Osteoblast (primary cell): ENCODE measurements around the gene MIS18BP1. TPM values are rescaled to one million over a fixed set of nuclear protein-coding genes. Genes with fewer than 3 reads are reported as not detected.

Source experiments
- DNase-seq: peaks from one replicate; pipeline ENCODE4 v3.0.0; 2011; ENCODE audit warnings: low spot score, mixed read lengths; ENCODE audit not compliant: insufficient read length; ENCODE audit errors: missing footprints
- H2AFZ ChIP-seq: 2 replicates; pipeline ENCODE4 v1.6.0; 2011; ENCODE audit warnings: mild to moderate bottlenecking, low read length
- H3K27ac ChIP-seq: 2 replicates; pipeline ENCODE4 v1.5.1; 2011; ENCODE audit warnings: mild to moderate bottlenecking, low read depth, low read length, moderate library complexity
- H3K27me3 ChIP-seq: 2 replicates; pipeline ENCODE4 v1.6.0; 2012; ENCODE audit warnings: mild to moderate bottlenecking, control low read depth, inconsistent platforms, low read length, moderate library complexity; ENCODE audit not compliant: insufficient read depth
- H3K36me3 ChIP-seq: 2 replicates; pipeline ENCODE4 v1.5.1; 2011; ENCODE audit warnings: mild to moderate bottlenecking, low read length, control low read depth, moderate library complexity; ENCODE audit not compliant: insufficient read depth
- H3K4me1 ChIP-seq: 2 replicates; pipeline ENCODE4 v1.5.1; 2011; ENCODE audit warnings: mild to moderate bottlenecking, low read length, control low read depth, moderate library complexity; ENCODE audit not compliant: insufficient read depth
- H3K4me2 ChIP-seq: 2 replicates; pipeline ENCODE4 v1.6.0; 2011; ENCODE audit warnings: mild to moderate bottlenecking, low read length; ENCODE audit not compliant: insufficient read depth
- H3K4me3 ChIP-seq: fragments of 200-600 bp; sonication (generic); 3 replicates; pipeline ENCODE4 v1.5.1; 2012; ENCODE audit warnings: mild to moderate bottlenecking, low read length, inconsistent platforms; ENCODE audit not compliant: insufficient read depth
- H3K79me2 ChIP-seq: 2 replicates; pipeline ENCODE4 v1.6.0; 2012; ENCODE audit warnings: mild to moderate bottlenecking, low read length, control low read depth, inconsistent platforms; ENCODE audit not compliant: insufficient read depth
- H3K9me3 ChIP-seq: 2 replicates; pipeline ENCODE4 v1.5.1; 2011; ENCODE audit warnings: low read depth, low read length, control low read depth
- H4K20me1 ChIP-seq: 2 replicates; pipeline ENCODE4 v1.6.0; 2012; ENCODE audit warnings: mild to moderate bottlenecking, low read length, control low read depth; ENCODE audit not compliant: insufficient read depth
- total RNA-seq: library from RNA; depleted of rRNA; stranded (reverse); fragments of >200 nt; gene quantifications from 2 replicates; pipeline ENCODE4 v1.2.3, GENCODE V29; 2012
- TF ChIP-seq, protein P1 (sequence below): IDR thresholded peaks from 2 replicates; pipeline ENCODE4 v1.5.1; 2011; ENCODE audit warnings: mild to moderate bottlenecking, low read depth, low read length, moderate library complexity; ENCODE audit errors: extremely low read depth

Gene MIS18BP1
- total RNA-seq, 1 donor, result 29.7 TPM

DNA sequence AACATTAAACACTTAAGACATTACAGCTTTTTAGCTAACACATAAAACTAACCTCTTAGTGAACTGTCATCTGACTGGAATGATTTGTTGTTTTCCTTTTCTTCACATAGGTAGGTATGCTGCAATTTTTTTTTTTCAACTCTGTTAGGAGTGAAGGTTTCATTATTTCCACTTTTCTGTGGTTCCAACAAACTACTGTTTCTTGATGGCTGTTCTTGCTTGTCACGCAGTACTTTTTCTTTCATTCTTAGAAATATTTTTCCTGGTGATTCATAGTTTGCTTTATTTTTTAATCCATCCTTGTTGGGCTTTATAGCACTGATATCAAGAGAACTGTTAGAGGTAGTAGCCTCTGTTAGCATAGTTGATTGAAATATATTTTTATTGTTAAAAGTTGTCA is 6.3 kb downstream of the MIS18BP1 start:
- Histone ChIP-seq H3K27ac (peak overlapping the region; percentile 48), H3K4me1 (peaks cover 28% of the 10 kb centered on the region)

DNA sequence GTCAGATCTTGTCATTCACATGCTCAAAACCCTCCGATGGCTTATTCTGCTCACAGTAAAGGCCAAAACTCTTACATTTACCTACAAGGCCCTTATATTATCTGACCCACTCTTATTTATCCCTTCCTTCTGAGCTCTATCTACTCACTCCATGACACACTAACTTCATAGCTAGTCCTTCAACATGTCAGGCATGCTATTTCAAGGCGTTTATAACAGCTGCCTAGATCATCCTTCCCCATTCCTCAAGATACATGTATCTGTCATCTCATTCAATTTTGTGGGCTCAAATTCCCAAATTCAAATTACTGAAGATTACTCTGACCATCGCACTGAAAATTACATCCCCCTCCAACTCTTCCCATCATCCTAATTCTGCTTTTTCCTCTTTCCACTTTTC is 6.9 kb downstream of the MIS18BP1 start:
- H3K27ac ChIP-seq, result peak overlapping the region; percentile 48
- H3K79me2 ChIP-seq, result peaks cover 96% of the 10 kb centered on the region
- H3K4me1 ChIP-seq, result peaks cover 22% of the 10 kb centered on the region
- no peak overlapping the region for H3K4me3 ChIP-seq
- no peaks in the 10 kb centered on the region for H3K36me3 ChIP-seq
- no peaks in the 10 kb centered on the region for H4K20me1 ChIP-seq
- peak overlapping the region; percentile 53 for H2AFZ ChIP-seq
- no peak for DNase-seq
- TF ChIP-seq, protein P1, sequence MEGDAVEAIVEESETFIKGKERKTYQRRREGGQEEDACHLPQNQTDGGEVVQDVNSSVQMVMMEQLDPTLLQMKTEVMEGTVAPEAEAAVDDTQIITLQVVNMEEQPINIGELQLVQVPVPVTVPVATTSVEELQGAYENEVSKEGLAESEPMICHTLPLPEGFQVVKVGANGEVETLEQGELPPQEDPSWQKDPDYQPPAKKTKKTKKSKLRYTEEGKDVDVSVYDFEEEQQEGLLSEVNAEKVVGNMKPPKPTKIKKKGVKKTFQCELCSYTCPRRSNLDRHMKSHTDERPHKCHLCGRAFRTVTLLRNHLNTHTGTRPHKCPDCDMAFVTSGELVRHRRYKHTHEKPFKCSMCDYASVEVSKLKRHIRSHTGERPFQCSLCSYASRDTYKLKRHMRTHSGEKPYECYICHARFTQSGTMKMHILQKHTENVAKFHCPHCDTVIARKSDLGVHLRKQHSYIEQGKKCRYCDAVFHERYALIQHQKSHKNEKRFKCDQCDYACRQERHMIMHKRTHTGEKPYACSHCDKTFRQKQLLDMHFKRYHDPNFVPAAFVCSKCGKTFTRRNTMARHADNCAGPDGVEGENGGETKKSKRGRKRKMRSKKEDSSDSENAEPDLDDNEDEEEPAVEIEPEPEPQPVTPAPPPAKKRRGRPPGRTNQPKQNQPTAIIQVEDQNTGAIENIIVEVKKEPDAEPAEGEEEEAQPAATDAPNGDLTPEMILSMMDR, result no peak
- H3K9me3 ChIP-seq, result no peaks in the 10 kb centered on the region
- H3K27me3 ChIP-seq, result no peaks in the 10 kb centered on the region
- peak overlapping the region; percentile 66 for H3K4me2 ChIP-seq

More for the DNA sequence above, 6.3 kb downstream of the MIS18BP1 start:
- DNase-seq, result no peak
- Histone ChIP-seq H3K4me2 (peak overlapping the region; percentile 66), H3K9me3 (no peaks in the 10 kb centered on the region), H3K79me2 (peaks cover 96% of the 10 kb centered on the region), H3K4me3 (peak overlapping the region; percentile 33), H4K20me1 (no peaks in the 10 kb centered on the region), H3K36me3 (no peaks in the 10 kb centered on the region), H3K27me3 (no peaks in the 10 kb centered on the region), H2AFZ (peak overlapping the region; percentile 53)
- TF ChIP-seq, protein P1, result no peak

DNA sequence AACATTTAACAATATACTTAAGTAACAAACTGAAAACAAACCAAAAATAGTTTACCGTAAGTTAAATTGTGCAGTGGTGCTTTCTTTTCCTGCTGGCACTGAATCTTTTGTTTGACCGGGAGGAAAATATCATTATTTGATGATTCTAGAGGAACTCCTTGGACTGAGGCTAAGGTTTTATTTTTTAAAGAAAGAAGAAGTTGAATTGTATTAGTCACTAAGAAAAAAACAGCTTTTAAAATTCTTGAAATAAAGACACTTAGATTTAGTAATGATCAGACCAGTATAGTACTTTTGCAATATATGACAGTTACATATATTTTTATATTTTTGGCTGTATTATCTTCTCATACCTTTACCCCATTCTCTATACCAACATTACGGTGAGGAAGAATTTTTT is 10.3 kb downstream of the MIS18BP1 start:
- H3K36me3 ChIP-seq, result no peaks in the 10 kb centered on the region
- TF ChIP-seq, protein P1, result no peak
- peak overlapping the region; percentile 59 for H3K4me3 ChIP-seq
- no peaks in the 10 kb centered on the region for H4K20me1 ChIP-seq
- no peaks in the 10 kb centered on the region for H3K9me3 ChIP-seq
- H3K4me2 ChIP-seq, result peak overlapping the region; percentile 78
- peaks cover 65% of the 10 kb centered on the region for H3K79me2 ChIP-seq
- peak overlapping the region; percentile 35 for H2AFZ ChIP-seq
- DNase-seq, result no peak
- H3K27me3 ChIP-seq, result no peaks in the 10 kb centered on the region
- peaks cover 6% of the 10 kb centered on the region for H3K4me1 ChIP-seq
- H3K27ac ChIP-seq, result peak overlapping the region; percentile 45

DNA sequence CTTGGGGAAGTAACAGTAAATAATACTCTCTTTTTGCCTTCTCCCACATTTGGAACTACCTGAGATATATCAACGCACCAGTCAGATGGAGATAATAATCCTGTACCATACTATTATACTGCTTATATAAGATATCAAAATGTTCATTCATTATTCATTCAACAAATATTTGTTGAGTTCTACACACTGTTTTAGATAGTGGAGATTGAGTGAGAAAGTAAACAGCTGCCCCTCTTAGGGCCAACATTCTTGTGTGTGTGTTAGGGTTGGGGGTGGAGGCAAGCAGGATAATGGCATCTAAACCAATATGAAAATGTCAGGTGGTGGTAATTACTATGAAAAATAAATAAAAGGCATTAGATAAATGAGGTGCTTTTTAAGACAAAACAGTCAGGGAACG is 14.0 kb downstream of the MIS18BP1 start:
- Histone ChIP-seq H2AFZ (no peak overlapping the region), H3K4me1 (no peaks in the 10 kb centered on the region), H3K27ac (no peak overlapping the region), H3K4me2 (no peak overlapping the region), H4K20me1 (no peaks in the 10 kb centered on the region), H3K27me3 (no peaks in the 10 kb centered on the region), H3K36me3 (peaks cover 4% of the 10 kb centered on the region), H3K79me2 (peaks cover 35% of the 10 kb centered on the region), H3K4me3 (no peak overlapping the region), H3K9me3 (no peaks in the 10 kb centered on the region)
- TF ChIP-seq, protein P1, result no peak
- DNase-seq, result no peak
